ENCODE data around the gene HMX1. TPM values are rescaled to one million over a fixed set of nuclear protein-coding genes. Genes with fewer than 3 reads are reported as not detected.

HMX1 gene
- total RNA-seq, 2 donors from 2014 or later = not detected

- Mint-ChIP-seq H3K4me1 (ENCODE audit: low read depth) (no peaks in the 10 kb centered on the region), H3K36me3 (ENCODE audit: insufficient read depth in 2 of 2) (no peaks in the 10 kb centered on the region), H3K27ac (no peak overlapping the region), H3K4me3 (no peak overlapping the region), H3K27me3 (ENCODE audit: low read depth) (no peaks in the 10 kb centered on the region), H3K9me3 (peaks cover 0 to 2% of the 10 kb centered on the region in 2 donors)
- no peak for ATAC-seq (replicated peaks in 1 of 2)
- DNase-seq = no peak
Measured at GRCh38 chr4:8830611-8831200, 40.9 kb downstream of the HMX1 start.

DNA sequence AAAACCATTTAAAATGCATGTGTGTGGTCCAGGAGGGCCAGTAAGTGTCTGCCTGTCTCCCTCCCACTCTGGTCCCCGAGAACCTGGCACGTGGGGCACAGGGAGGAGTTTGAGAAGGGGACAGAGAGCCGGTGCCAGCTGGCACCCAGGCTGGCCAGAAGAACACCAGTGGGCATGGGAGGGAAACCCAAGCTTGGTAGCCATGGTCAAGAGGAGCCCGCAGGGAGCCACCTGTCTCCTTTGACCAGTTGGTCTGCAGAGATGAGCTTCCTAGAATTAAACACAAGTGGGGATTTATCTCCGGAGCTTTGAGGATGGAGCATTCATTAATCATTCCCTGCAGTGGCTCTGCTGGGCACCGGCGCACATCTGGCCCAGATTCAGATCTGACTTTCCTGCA lies 41.6 kb downstream of the HMX1 start:
- Mint-ChIP-seq H3K9me3 (peaks cover 0 to 2% of the 10 kb centered on the region in 2 donors), H3K27ac (no peak overlapping the region), H3K36me3 (ENCODE audit: insufficient read depth in 2 of 2) (no peaks in the 10 kb centered on the region), H3K27me3 (ENCODE audit: low read depth) (no peaks in the 10 kb centered on the region), H3K4me1 (ENCODE audit: low read depth) (no peaks in the 10 kb centered on the region), H3K4me3 (no peak overlapping the region)
- ATAC-seq (replicated peaks in 1 of 2) = no peak
- no peak for DNase-seq

GRCh38 chr4:8829584-8829983 lies 42.1 kb downstream of the HMX1 start:
- Mint-ChIP-seq H3K27me3 (ENCODE audit: low read depth) (no peaks in the 10 kb centered on the region), H3K36me3 (ENCODE audit: insufficient read depth in 2 of 2) (no peaks in the 10 kb centered on the region), H3K4me3 (no peak overlapping the region), H3K27ac (no peak overlapping the region), H3K9me3 (peaks cover 0 to 2% of the 10 kb centered on the region in 2 donors), H3K4me1 (ENCODE audit: low read depth) (no peaks in the 10 kb centered on the region)
- ATAC-seq (replicated peaks in 1 of 2) (no peak), DNase-seq (no peak)

DNA sequence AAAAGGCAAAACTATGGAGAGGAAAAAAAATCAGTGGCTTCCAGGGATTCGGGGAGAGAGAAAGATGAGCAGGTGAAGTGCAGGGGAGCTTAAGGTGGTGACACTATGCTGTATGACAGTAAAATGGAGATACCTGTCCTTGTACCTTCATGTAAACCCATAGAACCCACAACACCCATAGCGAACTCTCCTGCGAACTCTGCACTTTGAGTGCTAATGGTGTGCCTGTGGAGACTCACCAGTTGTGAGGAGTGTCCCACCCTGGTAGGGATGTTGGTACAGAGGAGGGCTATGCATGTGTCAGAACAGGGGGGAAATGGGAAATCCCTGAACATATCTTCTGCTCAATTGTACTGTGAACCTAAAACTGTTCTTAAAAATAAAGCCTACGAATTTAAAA lies 42.8 kb downstream of the HMX1 start:
- Mint-ChIP-seq H3K4me1 (ENCODE audit: low read depth) (no peaks in the 10 kb centered on the region), H3K27me3 (ENCODE audit: low read depth) (peaks cover 3% of the 10 kb centered on the region)
- no peak for ATAC-seq (replicated peaks in 1 of 2)

DNA sequence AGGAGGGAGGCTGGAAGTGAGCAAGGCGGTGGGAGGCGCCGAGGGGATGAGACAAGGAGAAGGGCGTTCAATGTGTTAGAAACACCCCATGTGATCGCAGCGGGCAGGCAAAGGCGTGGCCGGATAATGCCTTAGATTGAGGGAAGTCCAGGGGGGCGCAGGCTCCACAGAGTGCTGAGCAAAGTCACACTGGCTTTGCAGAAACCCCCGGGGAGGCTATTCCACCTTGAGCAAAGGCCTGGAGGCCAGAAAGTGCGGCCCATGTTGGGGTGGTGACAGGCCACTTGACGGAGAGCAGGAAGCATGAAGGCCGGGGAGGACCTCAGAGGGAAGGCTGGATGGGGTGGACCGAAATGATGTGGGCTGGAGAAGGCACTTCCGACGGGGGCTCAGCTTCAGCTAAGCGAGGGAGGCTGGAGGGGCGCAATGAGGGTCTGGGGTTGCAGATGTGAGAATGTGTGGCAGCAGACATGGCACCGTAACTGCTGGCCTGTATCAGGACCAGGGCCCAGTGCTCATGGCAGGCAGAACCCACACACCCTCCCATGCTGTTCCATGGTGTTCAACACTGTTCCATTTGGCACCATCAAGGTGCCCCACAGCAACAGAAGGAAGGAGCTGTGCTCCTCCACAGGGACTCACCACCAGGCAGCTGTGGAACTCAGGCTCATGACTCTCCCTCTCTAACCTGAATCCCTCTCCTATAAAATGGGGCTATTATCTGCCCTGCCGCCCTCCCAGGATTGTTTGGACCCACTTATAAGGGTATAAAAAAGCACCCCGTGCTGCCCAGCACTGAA lies 50.3 kb downstream of the HMX1 start:
- no peak for ATAC-seq (replicated peaks in 1 of 2)
- Mint-ChIP-seq H3K27ac (no peak overlapping the region), H3K27me3 (ENCODE audit: low read depth) (peaks cover 21% of the 10 kb centered on the region), H3K4me1 (ENCODE audit: low read depth) (no peaks in the 10 kb centered on the region), H3K36me3 (ENCODE audit: insufficient read depth in 2 of 2) (no peaks in the 10 kb centered on the region), H3K4me3 (no peak overlapping the region), H3K9me3 (no peaks in the 10 kb centered on the region)
- no peak for DNase-seq

More for the DNA sequence above, 42.8 kb downstream of the HMX1 start:
- DNase-seq = no peak
- peaks cover 0 to 2% of the 10 kb centered on the region in 2 donors for H3K9me3 Mint-ChIP-seq
- peak overlapping the region; percentile 24 for H3K27ac Mint-ChIP-seq
- no peak overlapping the region for H3K4me3 Mint-ChIP-seq
- H3K36me3 Mint-ChIP-seq (ENCODE audit: insufficient read depth in 2 of 2) = no peaks in the 10 kb centered on the region

- no peak for ATAC-seq (replicated peaks in 1 of 2)
- H3K27me3 Mint-ChIP-seq (ENCODE audit: low read depth) = peaks cover 21% of the 10 kb centered on the region
- H3K4me1 Mint-ChIP-seq (ENCODE audit: low read depth) = no peaks in the 10 kb centered on the region
- no peak overlapping the region for H3K4me3 Mint-ChIP-seq
- DNase-seq = no peak
- no peaks in the 10 kb centered on the region for H3K9me3 Mint-ChIP-seq
- H3K27ac Mint-ChIP-seq = no peak overlapping the region
- no peaks in the 10 kb centered on the region for H3K36me3 Mint-ChIP-seq (ENCODE audit: insufficient read depth in 2 of 2)
Measured at GRCh38 chr4:8820178-8821102, 51.2 kb downstream of the HMX1 start.

GRCh38 chr4:8819473-8820177 lies 52.0 kb downstream of the HMX1 start:
- H3K27me3 Mint-ChIP-seq (ENCODE audit: low read depth) = peaks cover 21% of the 10 kb centered on the region
- no peaks in the 10 kb centered on the region for H3K4me1 Mint-ChIP-seq (ENCODE audit: low read depth)
- H3K4me3 Mint-ChIP-seq = no peak overlapping the region
- H3K27ac Mint-ChIP-seq = no peak overlapping the region
- no peaks in the 10 kb centered on the region for H3K36me3 Mint-ChIP-seq (ENCODE audit: insufficient read depth in 2 of 2)
- no peak for ATAC-seq (replicated peaks in 1 of 2)
- no peaks in the 10 kb centered on the region for H3K9me3 Mint-ChIP-seq
- DNase-seq = no peak

DNA sequence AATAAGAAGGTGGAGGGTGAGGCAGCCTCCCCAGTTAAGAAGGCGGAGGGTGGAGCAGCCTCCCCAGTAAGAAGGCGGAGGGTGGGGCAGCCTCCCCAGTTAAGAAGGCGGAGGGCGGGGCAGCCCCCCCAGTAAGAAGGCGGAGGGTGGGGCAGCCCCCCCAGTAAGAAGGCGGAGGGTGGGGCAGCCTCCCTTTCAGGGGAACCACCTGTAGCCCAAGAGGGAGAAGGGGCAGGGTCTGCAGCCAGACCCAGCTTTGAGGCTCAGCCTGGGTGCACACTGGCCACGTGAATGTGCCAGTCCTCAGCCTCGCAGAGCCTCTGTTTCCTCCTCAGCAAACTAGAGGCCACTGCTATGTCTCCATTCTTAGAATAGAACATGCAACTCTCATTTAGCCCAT lies 52.6 kb downstream of the HMX1 start:
- H3K27ac Mint-ChIP-seq = no peak overlapping the region
- ATAC-seq (replicated peaks in 1 of 2) = no peak
- H3K27me3 Mint-ChIP-seq (ENCODE audit: low read depth) = peaks cover 20% of the 10 kb centered on the region
- no peaks in the 10 kb centered on the region for H3K9me3 Mint-ChIP-seq
- no peak for DNase-seq
- H3K36me3 Mint-ChIP-seq (ENCODE audit: insufficient read depth in 2 of 2) = no peaks in the 10 kb centered on the region
- H3K4me1 Mint-ChIP-seq (ENCODE audit: low read depth) = no peaks in the 10 kb centered on the region
- H3K4me3 Mint-ChIP-seq = no peak overlapping the region

DNA sequence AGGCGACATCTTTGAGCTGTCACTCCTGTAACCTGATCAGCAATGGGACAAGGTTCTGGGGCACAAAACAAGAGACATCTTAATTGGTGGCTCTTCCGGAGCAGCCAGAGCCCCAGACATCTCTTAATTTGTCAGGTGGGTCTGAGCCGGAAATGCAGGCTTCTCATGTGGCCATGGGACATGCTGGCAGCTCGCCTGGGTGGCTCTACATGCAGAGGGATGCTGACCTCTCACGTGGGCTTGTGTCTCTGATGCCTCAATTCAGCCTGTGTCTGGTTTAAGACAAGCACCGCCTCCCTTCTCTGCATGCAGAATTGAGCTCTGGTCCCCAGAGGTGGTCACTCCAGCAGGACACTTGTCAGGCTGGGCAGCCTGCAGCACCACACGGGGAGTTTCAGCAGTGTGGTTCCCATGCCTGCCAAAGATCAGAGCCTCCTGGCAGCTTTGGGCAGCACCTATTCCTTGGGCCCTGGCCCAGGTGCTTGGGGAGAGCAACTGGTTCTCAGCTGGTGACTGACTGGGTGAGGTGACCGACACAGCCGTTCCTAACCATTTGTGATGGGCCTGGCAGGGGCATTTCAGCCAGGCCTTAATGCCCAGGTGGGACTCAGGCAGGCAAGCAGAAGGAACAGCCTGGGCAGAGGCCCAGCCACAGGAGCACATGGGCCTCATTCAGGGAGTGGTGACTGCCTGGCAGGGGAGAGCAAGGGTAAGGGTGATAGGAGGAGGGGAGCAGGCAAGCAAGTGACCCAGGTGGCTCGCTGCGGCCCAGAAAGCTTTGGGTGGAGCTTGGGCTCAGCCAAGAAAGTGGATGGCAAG lies 53.4 kb downstream of the HMX1 start:
- peaks cover 15% of the 10 kb centered on the region for H3K27me3 Mint-ChIP-seq (ENCODE audit: low read depth)
- no peaks in the 10 kb centered on the region for H3K9me3 Mint-ChIP-seq
- ATAC-seq (replicated peaks in 1 of 2) (no peak), DNase-seq (no peak)
- H3K4me3 Mint-ChIP-seq = no peak overlapping the region
- no peaks in the 10 kb centered on the region for H3K4me1 Mint-ChIP-seq (ENCODE audit: low read depth)
- no peak overlapping the region for H3K27ac Mint-ChIP-seq
- no peaks in the 10 kb centered on the region for H3K36me3 Mint-ChIP-seq (ENCODE audit: insufficient read depth in 2 of 2)

- no peak for DNase-seq
- Mint-ChIP-seq H3K9me3 (no peaks in the 10 kb centered on the region), H3K36me3 (ENCODE audit: insufficient read depth in 2 of 2) (no peaks in the 10 kb centered on the region), H3K4me3 (no peak overlapping the region), H3K27me3 (ENCODE audit: low read depth) (peaks cover 15% of the 10 kb centered on the region), H3K27ac (no peak overlapping the region), H3K4me1 (ENCODE audit: low read depth) (no peaks in the 10 kb centered on the region)
- ATAC-seq (replicated peaks in 1 of 2) = no peak
Measured at GRCh38 chr4:8817813-8818062, 53.9 kb downstream of the HMX1 start.

GRCh38 chr4:8817096-8817812 lies 54.4 kb downstream of the HMX1 start:
- ATAC-seq (replicated peaks in 1 of 2) = no peak
- Mint-ChIP-seq H3K9me3 (no peaks in the 10 kb centered on the region), H3K4me1 (ENCODE audit: low read depth) (no peaks in the 10 kb centered on the region), H3K27ac (no peak overlapping the region), H3K27me3 (ENCODE audit: low read depth) (peaks cover 10% of the 10 kb centered on the region), H3K4me3 (no peak overlapping the region), H3K36me3 (ENCODE audit: insufficient read depth in 2 of 2) (no peaks in the 10 kb centered on the region)
- DNase-seq = no peak
